GM13977 (cell line): ENCODE measurements around the gene CCDC187.

ENCODE experiments used
- DNase-seq: peaks from one replicate; pipeline ENCODE4 v3.0.0; 2012; ENCODE audit warnings: low spot score
- CTCF ChIP-seq: IDR thresholded peaks from 2 replicates; pipeline ENCODE4 v1.5.1; 2012; ENCODE audit warnings: mild to moderate bottlenecking, control low read depth; ENCODE audit not compliant: insufficient read depth; ENCODE audit errors: extremely low read depth, missing control alignments
- in situ Hi-C: fragments of 300-500 bp; cut with MboI; formaldehyde crosslinking; loops from one replicate; pipeline ENCODE4 v1.12.0; 2022; ENCODE audit warnings: low sequenced_read_pairs, low pct_unique_long_range_greater_than_20kb, mixed read lengths, inconsistent platforms; ENCODE audit not compliant: unreplicated experiment

Gene CCDC187

GRCh38 chr9:136294437-136294836 lies 9.5 kb downstream of the CCDC187 start:
- in situ Hi-C loops: no loop called here
- no peak for DNase-seq
- TF ChIP-seq CTCF: no peak

- in situ Hi-C loops: no loop called here
- no peak for DNase-seq
- no peak for TF ChIP-seq CTCF
Measured at GRCh38 chr9:136293476-136294077, 10.3 kb downstream of the CCDC187 start.

GRCh38 chr9:136292591-136293448 lies 11.1 kb downstream of the CCDC187 start:
- no peak for DNase-seq
- TF ChIP-seq CTCF: no peak

GRCh38 chr9:136292026-136292538 lies 11.8 kb downstream of the CCDC187 start:
- in situ Hi-C loops: no loop called here
- TF ChIP-seq CTCF: no peak
- no peak for DNase-seq

More at GRCh38 chr9:136292591-136293448, 11.1 kb downstream of the CCDC187 start:
- in situ Hi-C loops: no loop called here

- in situ Hi-C loops: no loop called here
- no peak for DNase-seq
- no peak for TF ChIP-seq CTCF
Measured at GRCh38 chr9:136291306-136292025, 12.4 kb downstream of the CCDC187 start.

- in situ Hi-C loops: no loop called here
- no peak for TF ChIP-seq CTCF
- DNase-seq: no peak
Measured at GRCh38 chr9:136290508-136291000, 13.3 kb downstream of the CCDC187 start.
